GM21423 (cell line): Measurements from ENCODE around the gene GRB10.
"Not testable (repeated sequence)": the region's sequence is repeated elsewhere in the genome, so short reads cannot be mapped to it uniquely, and the experiment has no call there.

Experiments
- ATAC-seq: cut with Tn5 transposase; IDR thresholded peaks from one replicate; pipeline ENCODE4 v1.9.1; 2021; ENCODE audit warnings: mild to moderate bottlenecking, moderate library complexity; ENCODE audit not compliant: unreplicated experiment

GRB10 gene

DNA sequence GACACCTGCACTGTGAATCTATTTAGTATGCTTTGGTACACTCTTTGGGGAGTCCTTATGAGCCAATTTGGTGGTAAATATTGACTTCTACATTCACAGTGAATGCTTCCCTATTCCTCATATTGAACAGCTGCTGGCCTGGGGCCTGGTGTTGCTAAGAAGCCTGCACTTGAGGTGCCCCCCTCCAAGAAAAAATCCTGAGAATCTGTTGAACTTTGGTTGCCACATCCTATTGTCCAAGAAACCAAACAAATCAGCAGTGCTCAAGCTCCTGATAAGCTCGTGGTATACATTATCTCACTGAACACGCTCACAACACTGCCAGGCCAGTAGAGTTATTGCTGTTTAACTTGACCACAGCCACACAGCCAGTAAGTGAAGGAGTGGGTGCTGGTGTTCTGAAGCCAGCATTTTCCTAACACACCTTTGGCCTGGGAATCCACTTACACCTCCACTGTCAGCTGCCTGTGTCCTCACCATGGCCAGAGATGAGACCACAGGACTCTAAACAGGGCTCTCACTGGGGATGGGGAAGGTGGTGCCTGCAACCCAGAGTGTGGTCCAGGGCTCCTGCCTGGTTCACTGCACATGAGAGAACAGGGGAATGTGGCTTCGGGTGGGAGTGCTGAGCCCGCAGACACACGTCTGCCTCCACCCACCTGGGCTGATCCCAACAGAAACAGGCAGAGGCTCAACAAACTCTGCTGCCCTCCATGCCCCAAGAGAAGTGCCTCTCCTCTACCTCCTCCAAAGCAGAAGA is 224.2 kb downstream of the GRB10 start:
- no peak for ATAC-seq

GRCh38 chr7:50557099-50557498 is 225.6 kb downstream of the GRB10 start:
- ATAC-seq = no peak

GRCh38 chr7:50556247-50556991 is 226.3 kb downstream of the GRB10 start:
- no peak for ATAC-seq

DNA sequence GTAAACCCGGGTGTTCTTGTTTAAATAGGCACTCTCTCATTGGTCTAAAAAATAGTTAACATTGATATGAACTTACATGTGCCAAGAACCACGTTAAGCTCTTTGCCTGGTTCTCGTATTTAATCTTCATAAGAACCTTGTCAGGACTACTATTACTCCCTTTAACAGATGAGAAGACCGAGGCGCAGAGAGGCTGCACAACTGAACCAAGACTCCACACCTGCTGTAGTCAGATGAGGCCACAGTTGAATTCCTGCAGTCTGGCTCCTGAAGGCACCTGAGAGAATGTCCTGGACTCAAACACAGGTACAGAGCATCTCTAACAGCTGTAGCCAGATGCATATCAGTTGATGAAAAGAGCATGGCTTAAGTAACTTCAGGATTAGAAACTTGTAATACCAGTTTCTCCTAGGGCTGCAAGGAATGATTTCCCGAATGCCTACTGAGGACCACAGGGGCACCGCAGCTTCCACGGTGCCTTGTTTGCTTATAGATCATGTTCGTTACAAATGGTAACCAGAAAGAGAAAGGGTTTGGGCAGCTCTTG is 227.0 kb downstream of the GRB10 start:
- ATAC-seq = no peak

DNA sequence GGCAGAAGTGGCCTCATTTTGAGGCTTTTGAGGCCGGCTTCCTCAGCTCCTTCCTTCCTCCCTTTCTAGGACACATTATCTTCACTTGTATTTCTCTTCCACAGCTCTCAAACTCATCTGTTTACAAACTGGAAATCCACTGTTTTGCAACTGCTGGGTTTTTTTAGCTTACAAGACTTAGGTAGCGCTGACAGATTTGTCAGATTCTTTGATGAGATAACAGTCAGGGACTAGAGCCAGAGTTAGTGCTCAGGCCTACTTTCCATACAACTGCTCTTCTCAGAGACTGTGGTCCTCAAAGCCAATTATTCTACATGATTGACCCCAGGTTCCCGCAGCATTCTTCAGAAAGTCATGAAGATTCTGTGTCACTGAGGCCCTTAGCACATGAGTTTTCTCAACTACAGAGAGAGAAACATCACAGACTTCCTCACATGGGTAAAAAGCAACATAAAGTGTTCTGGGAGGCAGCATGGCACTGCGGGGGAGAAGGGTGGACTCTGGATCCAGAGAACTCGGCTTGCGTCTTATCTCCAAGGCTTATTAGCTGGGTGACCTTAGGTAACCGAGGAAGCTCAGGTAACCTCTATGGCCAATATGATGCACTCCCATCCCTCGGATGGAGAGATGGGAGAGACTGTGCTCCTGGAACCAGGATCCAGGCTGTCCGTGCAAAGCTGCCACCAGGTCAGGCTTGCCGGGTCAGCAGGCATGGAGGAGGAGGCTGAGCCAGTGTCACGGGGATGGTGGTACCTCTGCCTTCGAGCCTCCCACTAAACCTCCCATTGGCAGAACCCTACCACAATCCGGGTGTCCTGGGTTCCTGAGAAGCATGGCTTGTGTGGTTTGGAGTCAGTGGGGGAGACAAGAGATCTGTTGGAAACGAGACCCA is 228.0 kb downstream of the GRB10 start:
- no peak for ATAC-seq

DNA sequence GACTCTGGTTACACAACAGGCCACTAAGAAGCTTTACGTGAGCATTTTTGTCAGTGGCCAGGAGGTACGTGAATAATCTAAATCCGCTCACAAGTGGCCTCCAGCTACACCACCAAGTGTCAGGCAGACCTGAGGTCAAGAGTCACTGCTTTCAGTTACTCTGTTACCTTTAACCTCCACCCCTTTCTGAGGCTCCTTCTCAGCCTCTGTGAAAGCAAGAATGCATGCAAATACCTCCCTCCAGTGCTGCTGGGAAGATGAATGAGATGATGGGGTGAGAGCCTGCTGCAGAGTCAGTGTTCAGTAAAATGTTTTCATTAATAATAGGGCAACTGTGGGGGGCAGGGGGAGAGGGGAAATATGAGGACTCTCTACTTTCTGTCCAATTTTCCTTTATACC is 228.7 kb downstream of the GRB10 start:
- no peak for ATAC-seq

DNA sequence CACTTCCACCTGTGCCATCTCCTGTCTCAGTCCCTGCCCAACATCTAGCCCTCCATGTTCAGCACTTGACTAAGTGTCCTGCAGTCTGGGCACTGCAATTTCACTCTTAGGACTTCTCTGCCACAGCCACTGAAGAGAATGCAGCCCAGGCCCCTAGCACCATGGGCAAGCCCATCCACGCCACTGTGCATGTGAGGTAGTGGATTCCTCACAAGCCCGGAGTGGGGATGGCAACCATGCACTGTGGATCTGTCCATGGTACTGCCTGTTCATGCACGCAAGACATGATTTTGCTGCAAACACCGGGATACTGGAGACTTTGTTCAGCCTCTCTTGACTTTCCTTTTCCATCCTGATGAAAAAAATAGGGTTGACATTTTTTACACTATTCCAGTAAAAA is 229.8 kb downstream of the GRB10 start:
- ATAC-seq = no peak

DNA sequence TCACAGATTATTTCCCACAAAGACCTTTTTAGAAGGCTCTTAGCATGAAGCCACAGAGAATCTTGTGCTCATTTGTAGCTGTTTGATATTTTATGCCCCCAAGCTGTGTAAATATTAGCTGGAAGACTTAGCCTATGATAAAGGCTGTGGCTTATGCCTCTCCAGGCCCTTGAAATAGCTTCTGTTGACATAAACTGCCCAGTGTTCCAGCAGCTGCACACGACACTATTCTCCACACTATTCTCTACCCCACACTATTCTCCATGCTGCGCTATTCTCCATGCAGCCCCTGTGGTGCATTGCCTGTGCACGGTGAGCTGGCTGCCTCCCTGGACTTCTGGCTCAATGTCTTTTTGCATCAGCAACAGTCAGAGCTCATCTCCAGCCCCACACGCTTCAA is 230.6 kb downstream of the GRB10 start:
- ATAC-seq = no peak

DNA sequence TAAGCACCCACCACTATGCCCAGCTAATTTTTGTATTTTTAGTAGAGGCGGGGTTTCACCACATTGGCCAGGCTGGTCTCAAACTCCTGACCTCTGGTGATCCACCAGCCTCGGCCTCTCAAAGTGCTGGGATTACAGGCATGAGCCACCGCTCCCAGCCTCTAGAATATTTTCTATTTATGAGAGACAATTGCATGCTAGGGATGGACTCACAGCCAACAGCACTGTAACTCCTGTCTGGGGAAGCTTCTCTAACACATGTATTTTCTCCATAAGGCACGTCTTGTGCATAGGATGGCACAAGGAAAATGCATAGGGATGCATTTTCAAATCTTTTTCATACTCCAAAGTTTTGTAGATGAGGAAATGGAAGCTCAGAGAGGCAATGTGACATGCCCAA is 237.1 kb downstream of the GRB10 start:
- ATAC-seq = not testable (repeated sequence)

DNA sequence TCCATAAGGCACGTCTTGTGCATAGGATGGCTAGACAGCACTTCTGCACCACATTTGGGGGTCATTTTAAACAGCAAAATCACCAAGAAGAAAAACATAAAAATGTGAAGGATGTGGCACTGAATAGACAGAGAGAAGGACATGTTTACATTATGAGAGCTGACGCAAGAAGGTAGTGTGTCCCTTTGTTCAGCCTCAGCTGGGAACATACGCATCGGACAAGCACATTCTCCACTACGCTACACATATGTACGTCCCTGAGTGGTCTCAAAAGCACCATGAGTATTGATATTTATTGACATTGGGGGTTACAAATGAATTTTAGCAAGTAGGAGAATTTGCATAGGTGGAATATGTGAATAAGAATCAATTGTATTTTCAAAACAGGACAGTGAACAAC is 237.7 kb downstream of the GRB10 start:
- no peak for ATAC-seq

DNA sequence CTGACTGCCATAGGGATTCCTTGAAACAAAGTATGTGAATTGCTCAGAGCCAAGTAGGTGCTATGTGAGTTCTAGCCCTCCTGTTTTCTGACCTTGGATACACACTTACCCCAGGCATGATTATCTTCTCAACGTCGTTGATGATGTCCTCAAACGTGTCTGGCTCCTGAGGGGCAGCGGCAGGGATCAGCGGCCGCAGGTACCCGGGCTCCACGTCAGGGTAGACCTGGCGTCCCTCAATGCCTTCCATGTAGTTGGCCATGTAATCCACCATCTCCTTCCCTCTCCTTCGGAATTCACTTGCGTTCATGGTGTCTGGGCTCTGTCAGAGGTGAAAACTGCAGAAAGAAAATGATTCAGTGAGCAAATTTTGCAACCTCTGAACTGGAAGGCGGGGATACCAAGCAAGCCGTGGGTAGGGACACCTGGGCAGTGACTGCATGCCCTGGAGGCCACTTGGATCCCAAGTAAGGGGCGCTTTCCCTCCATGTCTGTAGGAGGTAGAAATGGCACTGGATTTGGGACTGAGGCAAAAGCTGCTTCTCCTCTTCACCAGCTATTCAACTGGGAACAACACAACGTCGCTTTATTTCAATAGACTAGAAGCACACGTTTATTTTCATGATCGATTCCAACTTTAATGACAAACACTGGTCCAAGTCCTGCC is 238.8 kb downstream of the GRB10 start:
- ATAC-seq = no peak

DNA sequence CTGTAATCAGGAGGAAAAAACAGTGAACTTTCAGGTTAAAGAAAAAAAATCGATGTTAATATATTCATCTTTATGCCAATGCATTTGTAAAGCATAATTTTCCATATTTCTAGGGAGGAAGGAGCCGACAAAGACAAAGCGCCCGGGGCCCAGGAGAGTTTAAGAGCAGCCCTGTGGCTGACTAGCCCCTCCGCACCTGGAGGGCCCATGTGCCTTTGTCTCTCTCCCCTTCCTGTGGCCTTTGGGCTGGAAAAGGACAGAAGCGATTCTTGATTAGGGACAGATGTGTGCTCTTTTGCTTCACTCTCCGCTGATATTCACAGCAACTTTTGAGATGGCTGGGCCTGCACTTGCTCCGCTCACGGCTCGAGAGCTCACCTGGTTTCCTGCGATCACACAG is 240.6 kb downstream of the GRB10 start:
- ATAC-seq = no peak

DNA sequence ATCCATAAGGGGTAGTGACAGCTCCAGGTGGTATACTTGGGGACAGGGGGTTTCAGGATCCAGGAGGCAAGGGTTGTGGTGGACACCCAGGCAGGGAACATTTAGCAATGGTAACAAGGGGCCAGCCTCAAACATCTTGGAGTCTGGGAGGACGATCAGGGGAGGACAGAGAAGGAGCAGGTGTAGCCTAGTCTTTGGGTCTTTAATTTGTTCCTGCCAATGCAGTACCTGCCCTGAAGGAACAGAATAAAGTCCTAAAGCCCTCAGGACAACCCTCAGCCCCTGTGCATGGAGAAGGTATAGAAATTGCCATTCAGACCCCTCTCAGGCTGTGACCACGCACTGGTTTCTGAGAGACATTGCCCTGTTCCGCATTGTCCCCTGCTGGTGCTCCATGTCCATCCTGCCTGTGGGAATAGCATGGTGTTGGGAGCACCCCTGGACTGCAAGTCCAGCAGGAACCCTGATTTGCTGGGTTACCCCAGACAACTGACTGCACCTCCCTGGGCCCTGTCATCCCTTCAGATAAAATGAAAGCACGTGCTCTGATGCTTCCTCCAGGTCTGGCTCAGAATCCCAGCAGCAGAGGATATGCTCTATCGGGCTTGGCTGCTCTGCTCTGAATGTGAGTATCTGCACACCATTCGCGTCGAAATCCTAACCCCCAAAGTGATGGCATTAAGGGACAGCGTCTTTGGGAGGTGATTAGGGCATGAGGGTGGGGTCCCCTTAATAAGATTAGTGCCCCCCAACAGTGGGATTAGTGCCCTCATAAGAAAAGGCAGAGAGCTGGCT is 241.7 kb downstream of the GRB10 start:
- ATAC-seq = no peak
